NCI-H1694 (cell line): Measurements from ENCODE around the gene SLC29A3.

Experiments
- DNase-seq: peaks from one replicate; lab custom pipeline; 2025; lab: John Stamatoyannopoulos, UW

Gene SLC29A3

GRCh38 chr10:71321386-71321785 lies 2.3 kb downstream of the SLC29A3 start:
- no peak for DNase-seq

GRCh38 chr10:71323407-71323806 lies 4.3 kb downstream of the SLC29A3 start:
- DNase-seq, result no peak

- DNase-seq, result no peak
Measured at GRCh38 chr10:71324743-71325142, 5.7 kb downstream of the SLC29A3 start.

GRCh38 chr10:71325267-71325666 lies 6.2 kb downstream of the SLC29A3 start:
- DNase-seq, result no peak

- DNase-seq, result peak; percentile 26
Measured at GRCh38 chr10:71326464-71326881, 7.4 kb downstream of the SLC29A3 start.

- DNase-seq, result no peak
Measured at GRCh38 chr10:71330789-71331404, 11.8 kb downstream of the SLC29A3 start.

- peak; percentile 26 for DNase-seq
Measured at GRCh38 chr10:71331736-71332135, 12.7 kb downstream of the SLC29A3 start.

GRCh38 chr10:71332466-71332865 lies 13.4 kb downstream of the SLC29A3 start:
- no peak for DNase-seq

GRCh38 chr10:71333129-71333887 lies 14.2 kb downstream of the SLC29A3 start:
- peak; percentile 94 for DNase-seq

GRCh38 chr10:71334221-71334791 lies 15.2 kb downstream of the SLC29A3 start:
- no peak for DNase-seq

GRCh38 chr10:71335173-71335708 lies 16.2 kb downstream of the SLC29A3 start:
- no peak for DNase-seq

- no peak for DNase-seq
Measured at GRCh38 chr10:71336632-71337031, 17.6 kb downstream of the SLC29A3 start.

GRCh38 chr10:71337219-71337701 lies 18.2 kb downstream of the SLC29A3 start:
- DNase-seq, result peak; percentile 60

GRCh38 chr10:71338728-71339495 lies 19.9 kb downstream of the SLC29A3 start:
- DNase-seq, result no peak

GRCh38 chr10:71339796-71340589 lies 20.9 kb downstream of the SLC29A3 start:
- DNase-seq, result no peak

GRCh38 chr10:71342573-71343391 lies 23.7 kb downstream of the SLC29A3 start:
- no peak for DNase-seq

- DNase-seq, result no peak
Measured at GRCh38 chr10:71343392-71343773, 24.3 kb downstream of the SLC29A3 start.

GRCh38 chr10:71344154-71344925 lies 25.3 kb downstream of the SLC29A3 start:
- no peak for DNase-seq

- no peak for DNase-seq
Measured at GRCh38 chr10:71344993-71345480, 26.0 kb downstream of the SLC29A3 start.
